GM18951 (cell line): ENCODE measurements around the gene RACK1.

Experiments
- POLR2A ChIP-seq: IDR thresholded peaks from 4 replicates; pipeline ENCODE4 v1.6.1; 2011; ENCODE audit warnings: mild to moderate bottlenecking; ENCODE audit not compliant: insufficient read length, insufficient read depth; ENCODE audit errors: extremely low read depth
- in situ Hi-C: fragments of 300-500 bp; cut with MboI; formaldehyde crosslinking; loops from one replicate; pipeline ENCODE4 v1.12.0; 2022; ENCODE audit warnings: low sequenced_read_pairs, mixed read lengths, inconsistent platforms; ENCODE audit not compliant: unreplicated experiment

The RACK1 gene

GRCh38 chr5:181233088-181233800 is 10.5 kb downstream of the RACK1 start:
- in situ Hi-C loops = no loop called here
- no peak for TF ChIP-seq POLR2A

DNA sequence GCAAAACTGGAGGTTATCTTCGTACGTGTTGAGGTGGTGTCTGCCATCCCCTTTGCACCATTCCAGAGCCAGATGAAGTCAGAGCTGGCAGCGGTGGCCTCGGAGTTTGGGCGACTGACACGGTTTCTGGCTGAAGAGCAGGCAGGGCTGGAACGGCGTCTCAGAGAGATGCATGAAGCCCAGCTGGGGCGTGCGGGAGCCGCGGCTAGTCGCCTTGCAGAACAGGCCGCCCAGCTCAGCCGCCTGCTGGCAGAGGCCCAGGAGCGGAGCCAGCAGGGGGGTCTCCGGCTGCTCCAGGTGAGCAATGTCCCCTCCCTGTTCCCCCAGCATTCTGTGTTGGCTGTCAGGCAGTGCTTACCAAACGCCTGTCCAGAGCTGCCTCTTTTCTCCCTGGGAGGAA is 11.1 kb downstream of the RACK1 start:
- TF ChIP-seq POLR2A = no peak
- in situ Hi-C loops = no loop called here

DNA sequence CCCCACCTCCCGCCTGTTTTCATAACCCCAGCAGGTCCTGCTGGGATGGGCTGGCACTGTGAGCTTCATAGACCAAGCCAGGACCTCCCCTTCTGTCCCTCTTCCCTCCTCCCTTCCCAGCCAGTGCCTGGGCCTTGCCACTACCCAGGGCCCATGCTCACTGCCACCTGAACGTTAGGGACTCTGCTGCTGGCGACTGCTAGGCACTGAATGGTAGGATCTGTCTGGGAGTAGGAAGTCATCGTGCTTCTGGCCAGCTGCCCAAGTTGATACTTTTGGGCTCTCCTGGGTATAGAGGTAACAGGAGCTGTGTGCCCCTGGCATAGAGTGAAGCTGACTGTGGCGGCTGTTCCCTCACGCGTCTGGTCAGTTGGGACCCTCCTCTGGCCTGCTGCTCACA is 12.3 kb downstream of the RACK1 start:
- in situ Hi-C loops = no loop called here
- no peak for TF ChIP-seq POLR2A

DNA sequence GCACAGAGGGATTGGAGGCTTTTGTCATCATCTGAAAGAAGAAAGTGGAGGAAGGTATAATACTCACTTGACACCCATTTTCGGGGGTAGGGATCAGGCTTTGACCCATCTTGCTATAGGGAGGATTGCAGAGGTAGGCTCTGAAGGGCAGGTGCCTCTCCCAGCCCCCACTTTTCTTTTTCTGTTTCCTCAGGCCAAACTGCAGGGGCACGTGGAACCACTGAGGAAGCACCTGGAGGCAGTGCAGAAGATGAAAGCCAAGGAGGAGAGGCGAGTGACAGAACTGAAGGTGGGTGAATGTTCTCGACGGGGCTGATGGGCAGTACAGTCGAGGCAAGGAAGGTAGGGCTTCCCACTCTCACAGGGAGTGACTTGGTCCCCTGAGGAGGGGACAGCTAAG is 13.2 kb downstream of the RACK1 start:
- TF ChIP-seq POLR2A = no peak
- in situ Hi-C loops = no loop called here

DNA sequence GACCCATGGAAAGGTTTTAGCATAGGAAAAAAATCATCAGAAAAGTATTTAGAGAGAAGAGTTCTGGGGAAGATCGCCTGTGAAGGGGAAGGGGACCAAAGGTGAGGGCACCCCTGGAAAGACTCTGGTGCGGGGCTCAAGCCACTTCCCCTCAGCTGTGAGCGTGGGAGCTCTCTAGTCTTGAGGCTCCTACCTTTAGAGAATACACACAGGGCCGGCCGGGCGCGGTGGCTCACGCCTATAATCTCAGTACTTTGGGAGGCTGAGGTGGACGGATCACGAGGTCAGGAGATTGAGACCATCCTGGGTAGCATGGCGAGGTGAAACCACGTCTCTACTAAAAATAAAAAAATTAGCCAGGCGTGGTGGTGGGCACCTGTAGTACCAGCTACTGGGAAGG is 13.7 kb downstream of the RACK1 start:
- in situ Hi-C loops = no loop called here
- TF ChIP-seq POLR2A = no peak

DNA sequence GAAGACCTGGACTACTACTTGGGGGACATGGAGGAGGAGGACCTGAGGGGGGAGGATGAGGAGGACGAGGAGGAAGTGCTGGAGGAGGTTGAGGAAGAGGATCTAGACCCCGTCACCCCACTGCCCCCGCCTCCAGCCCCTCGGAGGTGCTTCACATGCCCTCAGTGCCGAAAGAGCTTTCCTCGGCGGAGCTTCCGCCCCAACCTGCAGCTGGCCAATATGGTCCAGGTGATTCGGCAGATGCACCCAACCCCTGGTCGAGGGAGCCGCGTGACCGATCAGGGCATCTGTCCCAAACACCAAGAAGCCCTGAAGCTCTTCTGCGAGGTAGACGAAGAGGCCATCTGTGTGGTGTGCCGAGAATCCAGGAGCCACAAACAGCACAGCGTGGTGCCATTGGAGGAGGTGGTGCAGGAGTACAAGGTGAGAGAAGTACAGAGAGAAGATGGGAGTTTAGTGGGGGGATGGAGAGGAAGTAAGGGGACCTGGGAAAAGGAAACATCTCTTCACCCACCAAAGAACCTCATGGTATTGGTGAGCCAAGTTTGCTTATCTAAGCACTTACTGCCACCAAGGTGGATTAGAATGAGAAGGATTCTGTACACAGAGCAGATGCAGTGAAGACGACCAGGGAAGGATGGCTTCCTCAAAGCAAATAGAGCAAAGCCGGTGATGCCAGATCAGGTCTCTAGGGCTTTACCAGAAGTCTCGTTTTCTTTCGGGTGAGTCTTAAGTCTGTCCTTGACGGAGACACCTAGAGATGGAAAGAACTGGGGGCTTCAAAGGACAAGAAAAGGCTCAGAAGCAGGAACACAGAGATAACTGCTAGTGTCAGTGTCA is 19.1 kb downstream of the RACK1 start:
- no peak for TF ChIP-seq POLR2A
- in situ Hi-C loops = no loop called here

DNA sequence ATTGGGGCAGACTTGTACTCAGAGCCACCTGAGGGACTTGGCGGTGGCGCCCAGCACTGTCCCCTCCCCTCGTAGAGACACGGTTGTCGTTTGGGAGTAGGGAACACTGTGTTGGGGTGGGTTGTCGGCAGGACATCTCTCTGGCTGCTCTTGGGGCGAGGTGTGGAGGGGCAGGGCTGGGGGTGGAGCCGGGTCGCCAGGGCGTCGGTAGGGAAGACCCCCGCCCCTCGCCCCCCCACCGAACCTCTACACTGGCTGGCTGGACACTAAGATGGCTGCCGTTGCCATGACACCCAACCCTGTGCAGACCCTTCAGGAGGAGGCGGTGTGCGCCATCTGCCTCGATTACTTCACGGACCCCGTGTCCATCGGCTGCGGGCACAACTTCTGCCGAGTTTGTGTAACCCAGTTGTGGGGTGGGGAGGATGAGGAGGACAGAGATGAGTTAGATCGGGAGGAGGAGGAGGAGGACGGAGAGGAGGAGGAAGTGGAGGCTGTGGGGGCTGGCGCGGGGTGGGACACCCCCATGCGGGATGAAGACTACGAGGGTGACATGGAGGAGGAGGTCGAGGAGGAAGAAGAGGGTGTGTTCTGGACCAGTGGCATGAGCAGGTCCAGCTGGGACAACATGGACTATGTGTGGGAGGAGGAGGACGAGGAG is 19.8 kb downstream of the RACK1 start:
- in situ Hi-C loops = no loop called here
- TF ChIP-seq POLR2A = no peak

GRCh38 chr5:181223058-181223728 is 20.5 kb downstream of the RACK1 start, which contains the start of gene TRIM41:
TSS of gene TRIM41 (plus strand) at chr5:181223281. CDS start at chr5:181224000, 719 bp downstream.
- TF ChIP-seq POLR2A = peak; percentile 93
- in situ Hi-C loops = no loop called here

DNA sequence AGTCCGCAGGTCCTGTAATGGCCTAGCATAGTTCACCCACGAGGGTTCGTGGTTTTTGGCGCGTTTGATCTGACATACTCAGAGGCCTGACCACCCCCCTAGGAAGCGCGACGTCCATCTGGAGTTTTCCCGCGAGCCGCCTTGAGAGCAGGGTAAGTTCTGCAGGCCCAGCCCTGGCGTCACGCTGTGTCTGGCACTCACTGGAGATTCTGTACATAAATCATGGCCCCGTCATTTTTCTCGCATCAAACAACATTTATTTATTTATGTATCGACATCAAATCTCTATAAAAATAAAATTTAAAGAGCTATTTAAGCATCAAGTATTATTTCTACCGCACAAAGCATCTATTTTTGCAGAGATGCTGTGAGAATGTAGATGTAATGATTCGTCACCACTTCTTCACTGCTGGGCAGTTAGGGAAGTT is 21.1 kb downstream of the RACK1 start:
- no peak for TF ChIP-seq POLR2A
- in situ Hi-C loops = no loop called here

DNA sequence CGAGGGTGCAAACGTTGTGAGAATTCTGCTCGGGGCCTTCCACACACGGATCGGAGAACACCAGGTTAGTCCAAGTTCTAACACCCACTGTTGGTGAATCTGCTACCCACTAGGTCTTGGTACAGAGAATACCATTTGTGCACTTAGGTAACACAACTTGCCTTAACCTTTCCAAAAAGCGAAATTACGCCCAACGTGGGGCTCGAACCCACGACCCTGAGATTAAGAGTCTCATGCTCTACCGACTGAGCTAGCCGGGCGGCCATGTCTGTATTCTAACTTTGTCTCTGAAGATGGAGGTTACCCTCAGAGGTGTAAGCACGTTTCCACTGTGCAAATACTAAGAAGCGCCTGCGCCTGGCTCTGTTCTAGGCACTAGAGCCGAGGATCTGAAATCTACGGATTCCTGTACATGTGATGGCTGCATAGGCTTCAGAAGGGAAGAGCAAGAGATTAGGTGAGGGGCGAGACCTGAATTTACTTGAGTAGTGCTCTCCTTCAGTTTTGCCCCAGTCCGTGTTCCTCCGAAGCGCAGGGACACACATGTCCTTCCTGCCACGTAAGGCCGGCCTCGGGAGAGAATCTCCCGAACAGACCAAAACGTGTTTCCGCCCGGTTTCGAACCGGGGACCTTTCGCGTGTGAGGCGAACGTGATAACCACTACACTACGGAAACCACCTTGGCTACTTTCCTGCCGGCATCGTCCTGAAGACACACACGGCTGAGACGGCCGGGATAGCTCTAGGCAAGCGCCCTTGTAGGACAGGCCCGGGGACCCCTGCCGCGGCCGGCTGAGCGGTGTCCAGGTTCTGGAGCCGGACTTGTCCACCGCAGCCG is 21.7 kb downstream of the RACK1 start:
- peak; percentile 50 for TF ChIP-seq POLR2A
- in situ Hi-C loops = no loop called here

DNA sequence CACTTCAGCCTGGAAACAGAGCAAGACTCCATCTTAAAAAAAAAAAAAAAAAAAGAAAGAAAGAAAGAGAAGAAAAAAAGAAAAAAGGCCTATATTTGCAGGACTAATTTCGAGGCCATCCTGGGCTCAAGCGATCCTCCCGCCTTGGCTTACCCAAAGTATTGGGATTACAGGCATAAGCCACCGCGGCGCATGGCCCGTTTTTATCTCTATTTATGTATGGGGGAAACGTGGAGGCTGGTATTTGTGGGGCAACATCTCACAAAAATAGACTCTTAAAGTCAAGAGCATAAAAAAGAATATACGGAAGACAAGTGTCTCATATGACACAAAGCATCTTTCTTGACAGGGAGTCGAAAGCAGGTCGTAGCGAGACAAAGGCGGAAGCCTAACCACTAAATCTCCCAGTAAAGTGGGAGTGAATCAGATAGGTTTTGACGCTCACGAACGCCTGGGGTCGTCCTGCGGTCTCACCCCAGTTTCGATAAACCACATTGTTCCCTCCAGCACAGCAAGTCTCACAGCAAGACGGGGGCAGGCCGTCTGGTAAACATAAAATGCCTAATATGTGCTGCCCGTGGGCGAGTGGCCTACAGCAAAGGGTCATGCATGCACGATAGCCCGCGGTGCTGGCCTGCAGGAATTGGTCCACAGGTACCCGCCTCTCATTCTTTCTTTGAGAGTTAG is 22.5 kb downstream of the RACK1 start:
- TF ChIP-seq POLR2A = no peak
- in situ Hi-C loops = no loop called here

DNA sequence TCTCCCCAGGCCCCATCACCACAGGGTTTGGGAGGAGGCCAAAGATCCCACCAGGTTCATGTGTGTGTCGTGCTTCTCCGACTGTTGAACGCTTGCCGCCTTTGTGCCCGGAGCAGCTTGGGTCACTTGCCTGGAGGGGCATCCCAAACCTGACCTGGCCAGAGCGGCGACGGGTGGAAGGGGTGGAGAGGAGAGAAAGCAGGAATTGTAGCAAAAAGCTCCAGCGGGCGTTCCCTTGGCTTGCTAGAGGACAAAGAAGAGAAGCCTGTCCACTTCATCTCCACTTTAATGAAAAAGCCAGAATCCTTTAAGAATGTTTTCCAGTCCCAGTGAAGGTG is 23.6 kb downstream of the RACK1 start:
- in situ Hi-C loops = no loop called here

More for the DNA sequence above, 23.6 kb downstream of the RACK1 start:
- no peak for TF ChIP-seq POLR2A
